AG10803 (cell line): ENCODE measurements around the gene F2.
"Not testable (repeated sequence)": the region's sequence is repeated elsewhere in the genome, so short reads cannot be mapped to it uniquely, and the experiment has no call there.

Experiments
- DNase-seq: peaks from one replicate; pipeline ENCODE4 v3.0.0; 2010; ENCODE audit warnings: low read depth
- H3K4me3 ChIP-seq: 2 replicates; pipeline ENCODE4 v1.5.1; 2011; ENCODE audit warnings: mild to moderate bottlenecking, low read length, control low read depth
- TF ChIP-seq, protein P1 (sequence below): conservative IDR thresholded peaks from 2 replicates; pipeline ENCODE4 v1.5.1; 2011; ENCODE audit warnings: mild to moderate bottlenecking, low read length, control low read depth, inconsistent platforms

Gene F2

DNA sequence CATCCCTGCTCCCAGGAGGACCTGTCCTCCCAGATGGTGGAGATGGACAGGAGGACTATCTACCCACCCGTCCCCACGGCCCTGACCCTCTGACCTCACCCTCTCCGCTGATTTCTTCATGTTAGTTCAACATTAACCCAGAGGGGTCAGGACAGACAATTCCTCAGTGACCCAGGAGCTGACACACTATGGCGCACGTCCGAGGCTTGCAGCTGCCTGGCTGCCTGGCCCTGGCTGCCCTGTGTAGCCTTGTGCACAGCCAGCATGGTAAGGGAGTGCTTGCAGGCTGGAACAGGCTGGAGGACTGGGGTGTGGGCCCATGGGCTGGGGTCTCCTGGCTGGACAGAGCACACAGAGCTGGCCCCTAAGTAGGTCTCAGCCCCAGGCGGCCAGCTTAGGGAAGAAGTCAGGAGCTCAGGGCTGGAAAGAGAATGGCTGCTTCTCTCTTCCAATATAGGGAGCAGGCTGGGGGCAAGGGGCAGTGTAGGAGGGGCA, at the start of gene F2:
Gene F2 (plus strand): TSS at position 166 of the 495 bp plus-strand sequence. CDS start 23 bp downstream, at position 189.
- no peak within 1 kb of the TSS for H3K4me3 ChIP-seq
- TF ChIP-seq, protein P1, sequence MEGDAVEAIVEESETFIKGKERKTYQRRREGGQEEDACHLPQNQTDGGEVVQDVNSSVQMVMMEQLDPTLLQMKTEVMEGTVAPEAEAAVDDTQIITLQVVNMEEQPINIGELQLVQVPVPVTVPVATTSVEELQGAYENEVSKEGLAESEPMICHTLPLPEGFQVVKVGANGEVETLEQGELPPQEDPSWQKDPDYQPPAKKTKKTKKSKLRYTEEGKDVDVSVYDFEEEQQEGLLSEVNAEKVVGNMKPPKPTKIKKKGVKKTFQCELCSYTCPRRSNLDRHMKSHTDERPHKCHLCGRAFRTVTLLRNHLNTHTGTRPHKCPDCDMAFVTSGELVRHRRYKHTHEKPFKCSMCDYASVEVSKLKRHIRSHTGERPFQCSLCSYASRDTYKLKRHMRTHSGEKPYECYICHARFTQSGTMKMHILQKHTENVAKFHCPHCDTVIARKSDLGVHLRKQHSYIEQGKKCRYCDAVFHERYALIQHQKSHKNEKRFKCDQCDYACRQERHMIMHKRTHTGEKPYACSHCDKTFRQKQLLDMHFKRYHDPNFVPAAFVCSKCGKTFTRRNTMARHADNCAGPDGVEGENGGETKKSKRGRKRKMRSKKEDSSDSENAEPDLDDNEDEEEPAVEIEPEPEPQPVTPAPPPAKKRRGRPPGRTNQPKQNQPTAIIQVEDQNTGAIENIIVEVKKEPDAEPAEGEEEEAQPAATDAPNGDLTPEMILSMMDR: no peak
- no peak for DNase-seq

DNA sequence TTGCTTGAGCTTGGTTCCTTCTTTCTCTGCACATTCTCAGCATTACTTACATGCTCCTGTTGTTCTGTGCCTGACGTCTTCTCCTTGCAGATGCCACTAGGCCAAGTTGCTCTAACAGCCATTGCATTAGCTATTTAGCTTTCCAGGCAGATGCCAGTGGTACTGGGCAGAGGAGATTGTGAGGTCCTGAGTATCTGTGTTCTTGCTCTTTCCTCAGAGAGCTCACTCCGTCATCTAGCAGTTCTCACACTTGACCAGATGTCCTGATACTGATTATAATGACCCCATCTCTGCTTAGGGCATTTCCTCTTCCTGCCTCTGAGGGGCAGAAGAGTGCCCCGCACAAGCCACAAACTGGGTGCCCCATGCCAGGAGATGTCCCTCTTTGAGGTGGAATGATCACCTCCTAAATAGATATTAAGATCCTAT, 49.3 kb upstream of the F2 start:
- H3K4me3 ChIP-seq: no peak overlapping the region
- TF ChIP-seq, protein P1: peak; percentile 26
- DNase-seq: no peak

DNA sequence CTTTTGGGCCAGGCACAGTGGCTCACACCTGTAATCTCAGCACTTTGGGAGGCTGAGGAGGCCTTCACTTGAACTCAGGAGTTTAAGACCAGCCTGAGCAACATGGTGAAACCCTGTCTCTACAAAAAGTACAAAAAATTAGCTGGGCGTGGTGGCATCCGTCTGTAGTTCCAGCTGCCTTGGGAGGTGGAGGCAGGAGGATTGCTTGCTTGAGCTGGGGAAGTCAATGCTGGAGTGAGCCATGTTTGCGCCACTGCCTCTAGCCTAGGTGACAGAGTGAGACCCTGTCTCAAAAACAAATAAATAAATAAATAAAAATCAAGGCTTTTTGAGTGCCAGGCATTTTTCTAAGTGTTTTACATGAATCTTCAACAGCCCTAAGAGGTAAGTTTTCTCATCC, 48.5 kb upstream of the F2 start:
- H3K4me3 ChIP-seq, DNase-seq: not testable (repeated sequence)

DNA sequence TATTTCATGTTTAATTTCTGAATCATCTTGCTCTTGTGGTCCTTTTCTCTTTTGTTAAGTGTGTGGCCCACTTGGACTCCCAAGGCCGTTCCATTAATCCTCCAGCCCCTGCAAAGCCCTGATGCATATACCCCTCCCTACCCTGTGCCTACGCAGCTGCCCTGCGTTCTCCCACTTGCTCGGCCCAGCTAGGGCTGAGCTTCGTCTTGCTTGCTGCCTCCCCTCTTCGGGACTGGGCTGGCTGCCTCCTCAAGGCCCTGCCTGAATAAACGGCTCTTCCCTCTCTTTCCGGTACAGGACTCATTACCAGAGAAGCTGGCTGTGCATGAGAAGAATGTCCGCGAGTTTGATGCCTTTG, 47.1 kb upstream of the F2 start:
- TF ChIP-seq, protein P1: no peak
- DNase-seq: no peak
- no peak overlapping the region for H3K4me3 ChIP-seq

DNA sequence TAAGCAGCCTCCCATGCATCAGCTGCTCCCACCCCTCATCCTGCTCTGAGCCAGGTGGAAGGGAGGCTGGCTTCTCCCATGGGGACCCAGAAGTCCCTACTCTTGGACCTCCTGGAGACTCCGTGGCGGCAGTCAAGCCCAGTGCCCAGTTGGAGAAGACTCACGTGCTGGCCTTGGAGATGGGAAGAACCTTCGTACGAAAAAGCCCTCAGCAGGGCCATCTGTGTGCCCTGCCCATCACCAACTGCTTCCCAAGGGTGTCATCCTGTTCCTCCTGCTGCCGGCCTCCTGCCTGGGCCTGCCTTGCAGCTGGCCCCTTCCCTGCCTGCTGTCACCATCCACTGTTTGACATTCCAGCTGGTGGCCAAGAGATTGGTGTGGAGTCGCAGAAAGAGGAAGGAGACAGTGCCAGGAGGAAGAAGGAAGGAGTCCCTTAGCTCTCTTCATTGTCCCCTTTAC, 46.6 kb upstream of the F2 start:
- no peak overlapping the region for H3K4me3 ChIP-seq
- DNase-seq: no peak
- TF ChIP-seq, protein P1: no peak

DNA sequence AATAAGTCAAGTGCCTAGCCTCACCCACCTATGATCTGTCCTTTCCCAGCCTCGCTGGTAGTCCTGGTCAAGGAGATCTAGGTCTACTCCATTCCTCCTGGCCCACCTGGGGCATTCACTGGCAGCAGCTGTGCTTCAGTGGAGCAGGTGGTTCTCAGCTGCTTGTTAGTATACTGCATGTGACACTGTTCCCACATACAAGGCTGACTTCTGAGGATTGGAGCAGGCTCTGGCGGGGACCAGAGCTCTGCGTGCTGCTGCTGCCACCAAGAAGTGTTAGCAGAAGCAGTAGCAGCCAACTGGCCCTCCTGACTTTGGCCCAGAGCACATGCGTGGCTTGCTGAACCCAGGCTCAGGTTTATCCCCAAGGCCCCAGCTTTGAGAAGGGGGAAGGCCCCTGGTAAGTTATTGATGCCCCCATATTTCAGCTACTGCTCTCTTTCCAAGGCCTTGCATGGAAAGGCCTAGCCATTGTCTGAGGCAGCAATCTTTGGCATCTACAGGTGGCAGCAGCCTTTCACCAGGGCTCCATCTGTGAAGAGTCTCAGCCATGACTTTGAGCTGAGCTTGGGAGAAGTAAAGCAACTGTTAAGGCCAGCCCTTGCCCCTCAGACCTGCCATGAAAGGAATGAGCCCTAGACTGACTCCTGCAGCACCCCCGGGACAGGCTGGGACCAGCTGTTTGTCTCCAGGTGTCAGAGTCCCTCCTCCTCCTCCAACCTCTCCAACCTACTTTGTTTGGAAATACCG, 45.1 kb upstream of the F2 start:
- no peak for DNase-seq
- TF ChIP-seq, protein P1: no peak
- H3K4me3 ChIP-seq: no peak overlapping the region

DNA sequence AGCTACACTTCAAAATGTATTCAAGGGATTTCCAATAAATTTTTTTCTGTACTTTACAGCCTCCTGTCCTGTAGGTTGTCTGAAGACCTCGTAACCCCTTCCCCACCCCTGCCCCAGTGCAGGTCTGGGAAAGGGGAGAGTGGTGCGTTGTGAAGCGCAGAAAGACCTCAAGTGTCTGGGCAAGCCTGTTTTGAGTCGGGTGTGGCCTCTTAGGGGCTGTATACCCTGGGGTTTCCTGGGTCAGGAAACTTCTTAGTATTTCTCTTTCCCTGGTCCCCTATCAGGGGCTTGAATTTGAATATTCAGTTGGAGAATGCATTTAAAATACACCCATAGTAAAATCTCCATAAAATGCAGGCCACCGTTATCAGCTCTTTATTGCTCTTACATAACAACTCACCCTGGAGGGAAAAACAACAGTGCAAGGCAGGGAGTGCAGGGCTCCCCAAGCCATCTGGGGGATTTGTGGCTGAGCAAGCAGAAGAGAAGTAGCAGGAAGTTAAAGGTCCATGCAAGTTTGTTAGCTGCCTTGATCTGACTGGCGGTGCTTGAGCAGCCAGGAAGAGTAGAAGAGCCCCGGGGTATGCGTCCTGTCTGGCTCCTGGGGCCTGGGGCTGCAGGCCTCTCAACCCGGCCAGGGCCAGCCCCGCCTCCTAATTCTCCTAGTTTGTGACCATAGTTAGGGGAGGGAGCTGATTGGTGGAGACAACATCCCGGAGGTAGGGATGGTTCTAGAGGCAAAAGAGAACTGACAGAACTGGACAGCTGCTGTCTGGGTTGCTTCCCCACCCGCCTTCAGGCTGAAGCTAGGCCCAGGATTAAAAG, 44.3 kb upstream of the F2 start:
- TF ChIP-seq, protein P1: no peak
- no peak for DNase-seq

More for the DNA sequence above, 44.3 kb upstream of the F2 start:
- no peak overlapping the region for H3K4me3 ChIP-seq
